ENCODE data around the gene KRT33B.
"Not testable (repeated sequence)": the region's sequence is repeated elsewhere in the genome, so short reads cannot be mapped to it uniquely, and the experiment has no call there.

KRT33B gene

DNA sequence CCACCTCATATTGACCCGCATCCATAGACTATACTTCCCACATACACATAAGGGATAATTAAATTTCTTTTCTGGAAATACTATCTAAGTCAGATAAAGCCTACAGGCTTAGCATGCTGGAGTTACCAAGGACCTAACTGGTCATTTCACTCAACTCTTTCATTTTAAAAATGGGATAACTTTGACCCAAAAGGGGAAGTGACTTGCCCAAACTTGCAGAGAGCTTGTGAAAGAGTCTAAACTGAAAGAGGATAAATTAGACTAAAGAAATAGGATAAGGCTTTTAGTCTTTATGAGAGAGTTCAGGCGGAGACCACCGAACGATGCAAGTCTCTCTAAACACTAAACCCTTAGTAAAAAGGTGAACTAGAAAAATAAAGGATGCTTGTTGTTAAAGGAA lies 15.1 kb downstream of the KRT33B start:
- Histone ChIP-seq H3K27me3 (ENCODE audit: insufficient read depth, low read length) (no peaks in the 10 kb centered on the region), H3K9me2 (ENCODE audit: low read depth, low read length) (no peaks in the 10 kb centered on the region), H3K79me2 (ENCODE audit: insufficient read depth, low read length) (no peaks in the 10 kb centered on the region), H4K20me1 (ENCODE audit: insufficient read depth, low read length) (no peaks in the 10 kb centered on the region), H3F3A (ENCODE audit: insufficient read depth, low read length) (no peaks in the 10 kb centered on the region), H3K27ac (ENCODE audit: low read depth, low read length, poor library complexity, severe bottlenecking) (no peak overlapping the region), H3K9me3 (ENCODE audit: low read length) (no peaks in the 10 kb centered on the region), H3K36me3 (ENCODE audit: insufficient read depth, low read length) (no peaks in the 10 kb centered on the region), H3K4me1 (ENCODE audit: insufficient read depth, low read length, severe bottlenecking) (no peaks in the 10 kb centered on the region), H3K9ac (ENCODE audit: low read length) (no peak overlapping the region), H2AFZ (ENCODE audit: low read length) (no peak overlapping the region), H3K4me2 (ENCODE audit: low read length) (no peak overlapping the region), H3K4me3 (ENCODE audit: low read depth, low read length, poor library complexity, severe bottlenecking) (no peak overlapping the region)
- TF ChIP-seq, protein P1, sequence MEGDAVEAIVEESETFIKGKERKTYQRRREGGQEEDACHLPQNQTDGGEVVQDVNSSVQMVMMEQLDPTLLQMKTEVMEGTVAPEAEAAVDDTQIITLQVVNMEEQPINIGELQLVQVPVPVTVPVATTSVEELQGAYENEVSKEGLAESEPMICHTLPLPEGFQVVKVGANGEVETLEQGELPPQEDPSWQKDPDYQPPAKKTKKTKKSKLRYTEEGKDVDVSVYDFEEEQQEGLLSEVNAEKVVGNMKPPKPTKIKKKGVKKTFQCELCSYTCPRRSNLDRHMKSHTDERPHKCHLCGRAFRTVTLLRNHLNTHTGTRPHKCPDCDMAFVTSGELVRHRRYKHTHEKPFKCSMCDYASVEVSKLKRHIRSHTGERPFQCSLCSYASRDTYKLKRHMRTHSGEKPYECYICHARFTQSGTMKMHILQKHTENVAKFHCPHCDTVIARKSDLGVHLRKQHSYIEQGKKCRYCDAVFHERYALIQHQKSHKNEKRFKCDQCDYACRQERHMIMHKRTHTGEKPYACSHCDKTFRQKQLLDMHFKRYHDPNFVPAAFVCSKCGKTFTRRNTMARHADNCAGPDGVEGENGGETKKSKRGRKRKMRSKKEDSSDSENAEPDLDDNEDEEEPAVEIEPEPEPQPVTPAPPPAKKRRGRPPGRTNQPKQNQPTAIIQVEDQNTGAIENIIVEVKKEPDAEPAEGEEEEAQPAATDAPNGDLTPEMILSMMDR (IDR thresholded peaks at IDR 0.05; ENCODE audit: low read length) = no peak
- TF ChIP-seq EZH2 (IDR thresholded peaks at IDR 0.05; ENCODE audit: borderline replicate concordance, low read length) = no peak

DNA sequence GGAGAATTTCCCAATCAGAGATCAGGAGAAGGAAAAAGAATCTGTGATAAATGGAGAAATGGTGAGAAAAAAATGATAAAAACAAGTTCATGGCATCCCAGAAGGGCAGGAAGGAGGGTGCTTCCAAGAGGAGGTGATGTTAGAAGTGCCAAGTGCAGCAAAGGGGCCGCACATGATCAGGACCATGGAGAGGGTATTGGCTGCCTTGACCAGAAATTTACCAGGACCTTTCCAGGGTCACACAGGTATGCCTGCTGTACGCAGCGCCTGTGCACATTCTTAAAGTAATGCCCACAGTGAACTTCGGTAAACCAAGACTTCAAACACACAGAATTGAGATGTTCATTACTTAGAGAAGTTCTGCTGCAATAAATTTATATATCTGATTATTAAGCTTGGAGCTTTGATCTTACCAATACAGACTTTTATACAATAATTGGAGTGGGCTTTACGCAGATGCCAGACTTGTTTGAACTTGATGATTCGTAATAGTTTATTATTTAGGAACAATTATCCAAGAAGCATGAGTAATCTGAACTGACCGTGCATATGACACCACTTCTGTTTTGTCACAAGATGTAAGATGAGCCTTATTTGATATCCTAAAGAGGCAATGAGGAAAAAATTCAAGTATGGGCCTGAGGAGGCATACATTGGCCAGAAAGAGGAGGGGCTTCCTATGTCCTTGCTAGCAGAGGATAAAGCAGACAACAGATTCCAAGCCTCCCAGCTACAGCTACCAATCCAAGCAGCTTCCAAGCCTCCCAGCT lies 16.8 kb downstream of the KRT33B start:
- no peak overlapping the region for H3K4me3 ChIP-seq (ENCODE audit: low read depth, low read length, poor library complexity, severe bottlenecking)
- H2AFZ ChIP-seq (ENCODE audit: low read length) = no peak overlapping the region
- H3K36me3 ChIP-seq (ENCODE audit: insufficient read depth, low read length) = no peaks in the 10 kb centered on the region
- no peaks in the 10 kb centered on the region for H3K9me2 ChIP-seq (ENCODE audit: low read depth, low read length)
- no peaks in the 10 kb centered on the region for H3K27me3 ChIP-seq (ENCODE audit: insufficient read depth, low read length)
- no peak overlapping the region for H3K27ac ChIP-seq (ENCODE audit: low read depth, low read length, poor library complexity, severe bottlenecking)
- no peaks in the 10 kb centered on the region for H3K9me3 ChIP-seq (ENCODE audit: low read length)
- no peaks in the 10 kb centered on the region for H3K79me2 ChIP-seq (ENCODE audit: insufficient read depth, low read length)
- no peaks in the 10 kb centered on the region for H4K20me1 ChIP-seq (ENCODE audit: insufficient read depth, low read length)
- H3K4me2 ChIP-seq (ENCODE audit: low read length) = no peak overlapping the region
- H3K9ac ChIP-seq (ENCODE audit: low read length) = no peak overlapping the region
- no peaks in the 10 kb centered on the region for H3K4me1 ChIP-seq (ENCODE audit: insufficient read depth, low read length, severe bottlenecking)
- TF ChIP-seq, protein P1 (IDR thresholded peaks at IDR 0.05; ENCODE audit: low read length) = no peak
- TF ChIP-seq EZH2 (IDR thresholded peaks at IDR 0.05; ENCODE audit: borderline replicate concordance, low read length) = no peak
- no peaks in the 10 kb centered on the region for H3F3A ChIP-seq (ENCODE audit: insufficient read depth, low read length)

DNA sequence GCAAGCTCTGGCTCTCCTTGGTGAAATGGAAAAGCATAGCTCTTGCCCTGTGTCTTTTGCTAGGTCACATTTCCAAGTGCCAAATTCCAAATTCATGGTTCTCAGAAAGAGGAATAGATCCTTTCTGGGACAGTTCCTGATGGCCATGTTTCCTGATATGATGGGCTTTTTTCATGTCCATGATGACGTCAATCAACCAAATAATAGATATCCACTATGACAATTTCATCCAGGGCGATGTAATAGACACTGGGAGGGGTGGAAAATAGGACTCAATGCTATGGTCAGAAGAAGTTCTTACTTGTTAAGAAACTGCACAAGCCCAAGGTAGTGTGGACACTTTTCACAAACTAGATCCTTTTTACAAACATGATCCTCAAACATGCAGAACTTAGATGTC lies 18.4 kb downstream of the KRT33B start:
- no peaks in the 10 kb centered on the region for H3F3A ChIP-seq (ENCODE audit: insufficient read depth, low read length)
- H3K27ac ChIP-seq (ENCODE audit: low read depth, low read length, poor library complexity, severe bottlenecking) = no peak overlapping the region
- no peak overlapping the region for H3K4me3 ChIP-seq (ENCODE audit: low read depth, low read length, poor library complexity, severe bottlenecking)
- no peak for TF ChIP-seq EZH2 (IDR thresholded peaks at IDR 0.05; ENCODE audit: borderline replicate concordance, low read length)
- TF ChIP-seq, protein P1 (IDR thresholded peaks at IDR 0.05; ENCODE audit: low read length) = no peak
- H3K36me3 ChIP-seq (ENCODE audit: insufficient read depth, low read length) = no peaks in the 10 kb centered on the region
- H3K27me3 ChIP-seq (ENCODE audit: insufficient read depth, low read length) = no peaks in the 10 kb centered on the region
- no peak overlapping the region for H2AFZ ChIP-seq (ENCODE audit: low read length)
- no peaks in the 10 kb centered on the region for H4K20me1 ChIP-seq (ENCODE audit: insufficient read depth, low read length)
- H3K9ac ChIP-seq (ENCODE audit: low read length) = no peak overlapping the region
- no peaks in the 10 kb centered on the region for H3K9me2 ChIP-seq (ENCODE audit: low read depth, low read length)
- H3K4me2 ChIP-seq (ENCODE audit: low read length) = no peak overlapping the region
- H3K4me1 ChIP-seq (ENCODE audit: insufficient read depth, low read length, severe bottlenecking) = no peaks in the 10 kb centered on the region
- no peaks in the 10 kb centered on the region for H3K79me2 ChIP-seq (ENCODE audit: insufficient read depth, low read length)
- no peaks in the 10 kb centered on the region for H3K9me3 ChIP-seq (ENCODE audit: low read length)

DNA sequence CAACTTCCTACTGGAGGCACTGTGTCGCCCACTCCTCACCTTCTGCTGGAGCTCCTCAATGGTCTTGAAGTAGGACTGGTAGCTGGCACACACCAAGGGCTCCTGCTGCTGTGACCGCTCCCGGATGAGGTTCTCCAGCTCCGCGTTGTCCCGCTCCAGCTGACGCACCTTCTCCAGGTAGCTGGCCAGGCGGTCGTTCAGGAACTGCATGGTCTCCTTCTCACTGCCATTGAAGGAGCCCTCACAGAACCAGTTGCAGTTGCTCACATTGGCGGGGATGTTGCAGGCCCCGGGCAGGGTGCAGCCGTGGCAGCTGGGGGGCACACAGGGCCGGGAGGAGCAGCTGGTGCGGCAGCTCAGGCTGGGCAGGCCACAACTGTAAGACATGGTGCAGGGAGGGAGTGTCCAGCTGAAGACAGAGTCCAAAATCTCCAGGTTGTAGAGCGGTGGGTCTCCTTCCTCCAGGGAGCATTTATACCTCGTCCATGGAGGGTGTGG lies 19.2 kb downstream of the KRT33B start, which contains the start of gene KRT33A:
Gene KRT33A (minus strand): TSS at position 448 of the 498 bp plus-strand sequence. CDS start 61 bp downstream, at position 387.
- H3K9ac ChIP-seq (ENCODE audit: low read length); H3K9me2 ChIP-seq (ENCODE audit: low read depth, low read length); H3K4me3 ChIP-seq (ENCODE audit: low read depth, low read length, poor library complexity, severe bottlenecking); H4K20me1 ChIP-seq (ENCODE audit: insufficient read depth, low read length); H3K36me3 ChIP-seq (ENCODE audit: insufficient read depth, low read length); H3F3A ChIP-seq (ENCODE audit: insufficient read depth, low read length); H3K79me2 ChIP-seq (ENCODE audit: insufficient read depth, low read length); H3K27ac ChIP-seq (ENCODE audit: low read depth, low read length, poor library complexity, severe bottlenecking); H3K9me3 ChIP-seq (ENCODE audit: low read length); H3K27me3 ChIP-seq (ENCODE audit: insufficient read depth, low read length); H2AFZ ChIP-seq (ENCODE audit: low read length); H3K4me1 ChIP-seq (ENCODE audit: insufficient read depth, low read length, severe bottlenecking); H3K4me2 ChIP-seq (ENCODE audit: low read length): not testable (repeated sequence)
